ENCODE data around the gene RXRB.

RXRB gene

GRCh38 chr6:33177552-33178446, 22.7 kb downstream of the RXRB start:
- no peak for DNase-seq (ENCODE audit: extremely low read depth in 1 of 2, low read depth in 1 of 2)

- DNase-seq (ENCODE audit: extremely low read depth in 1 of 2, low read depth in 1 of 2) = no peak
These were observed 23.6 kb downstream of the RXRB start for GRCh38 chr6:33176906-33177305.

- DNase-seq (ENCODE audit: extremely low read depth in 1 of 2, low read depth in 1 of 2) = no peak
These were observed 24.9 kb downstream of the RXRB start for GRCh38 chr6:33175436-33176069.

- DNase-seq (ENCODE audit: extremely low read depth in 1 of 2, low read depth in 1 of 2) = no peak
These were observed 25.7 kb downstream of the RXRB start for GRCh38 chr6:33174784-33175183.

GRCh38 chr6:33173535-33174180, 26.8 kb downstream of the RXRB start:
- DNase-seq (ENCODE audit: extremely low read depth in 1 of 2, low read depth in 1 of 2) = no peak

- DNase-seq (ENCODE audit: extremely low read depth in 1 of 2, low read depth in 1 of 2) = no peak
These were observed 27.6 kb downstream of the RXRB start for GRCh38 chr6:33172688-33173534.

GRCh38 chr6:33171880-33172687, 28.4 kb downstream of the RXRB start:
- DNase-seq (ENCODE audit: extremely low read depth in 1 of 2, low read depth in 1 of 2) = no peak

GRCh38 chr6:33171016-33171879, 29.2 kb downstream of the RXRB start:
- DNase-seq (ENCODE audit: extremely low read depth in 1 of 2, low read depth in 1 of 2) = no peak

GRCh38 chr6:33170176-33171015, 30.1 kb downstream of the RXRB start:
- no peak for DNase-seq (ENCODE audit: extremely low read depth in 1 of 2, low read depth in 1 of 2)

- DNase-seq (ENCODE audit: extremely low read depth in 1 of 2, low read depth in 1 of 2) = no peak
These were observed 30.9 kb downstream of the RXRB start for GRCh38 chr6:33169291-33170175.

GRCh38 chr6:33168639-33169038, 31.8 kb downstream of the RXRB start:
- no peak for DNase-seq (ENCODE audit: extremely low read depth in 1 of 2, low read depth in 1 of 2)

GRCh38 chr6:33168284-33168601, 32.2 kb downstream of the RXRB start:
- no peak for DNase-seq (ENCODE audit: extremely low read depth in 1 of 2, low read depth in 1 of 2)

- no peak for DNase-seq (ENCODE audit: extremely low read depth in 1 of 2, low read depth in 1 of 2)
These were observed 32.8 kb downstream of the RXRB start for GRCh38 chr6:33167374-33168283.

- DNase-seq (ENCODE audit: extremely low read depth in 1 of 2, low read depth in 1 of 2) = no peak
These were observed 33.7 kb downstream of the RXRB start for GRCh38 chr6:33166811-33167210.

GRCh38 chr6:33166363-33166762, 34.1 kb downstream of the RXRB start:
- DNase-seq (ENCODE audit: extremely low read depth in 1 of 2, low read depth in 1 of 2) = no peak

- DNase-seq (ENCODE audit: extremely low read depth in 1 of 2, low read depth in 1 of 2) = no peak
These were observed 34.7 kb downstream of the RXRB start for GRCh38 chr6:33165581-33166258.
